Central memory CD8-positive, alpha-beta T cell (primary cell): ENCODE results near the gene ZMAT3.

ENCODE experiments used
- ATAC-seq: fragments of 150-1000 bp; cut with Tn5 transposase; replicated peaks from 2 replicates; pipeline ENCODE4 v1.10.0; 2022; ENCODE audit warnings: mild to moderate bottlenecking, moderate FRiP score, moderate number of reproducible peaks; ENCODE audit not compliant: poor library complexity, severe bottlenecking; ENCODE audit errors: extremely low read depth
- DNase-seq, 2 donors: peaks; one replicate each; pipeline ENCODE4 v3.0.0; 2021; ENCODE audit warnings: low spot score in 2 of 2
- H3K27ac Mint-ChIP-seq: one replicate; pipeline ENCODE4 v1.8.0; 2022; ENCODE audit warnings: low read depth, mild to moderate bottlenecking, moderate library complexity, mixed read lengths
- H3K27me3 Mint-ChIP-seq: one replicate; pipeline ENCODE4 v1.8.0; 2022; ENCODE audit warnings: mixed read lengths
- H3K36me3 Mint-ChIP-seq: one replicate; pipeline ENCODE4 v1.8.0; 2022; ENCODE audit warnings: mild to moderate bottlenecking, moderate library complexity, mixed read lengths; ENCODE audit not compliant: insufficient read depth
- H3K4me1 Mint-ChIP-seq: one replicate; pipeline ENCODE4 v1.8.0; 2022; ENCODE audit warnings: mixed read lengths
- H3K4me3 Mint-ChIP-seq: one replicate; pipeline ENCODE4 v1.8.0; 2022; ENCODE audit warnings: mild to moderate bottlenecking, moderate library complexity, mixed read lengths
- H3K9me3 Mint-ChIP-seq: one replicate; pipeline ENCODE4 v1.8.0; 2022; ENCODE audit warnings: mixed read lengths

ZMAT3 gene

DNA sequence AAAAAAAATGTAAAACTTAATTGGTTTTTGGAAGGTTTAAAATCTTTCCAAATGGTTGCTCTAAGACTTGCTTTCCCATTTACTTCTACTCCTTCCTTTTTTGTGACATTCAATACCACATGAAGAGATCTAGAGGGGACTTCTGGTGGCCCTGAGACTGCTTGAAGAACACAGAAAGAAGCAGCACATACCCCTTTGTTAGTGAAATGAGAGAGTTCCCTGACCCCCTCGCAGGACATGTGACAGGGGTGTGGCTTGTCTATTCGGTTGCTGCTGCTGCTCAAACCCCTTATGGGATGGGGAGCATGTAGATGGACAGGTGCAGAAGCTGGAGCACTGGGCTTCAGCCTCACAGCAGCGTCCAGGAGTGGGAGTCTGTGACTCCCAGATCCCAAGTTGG is 71.0 kb downstream of the ZMAT3 start:
- Mint-ChIP-seq H3K36me3 (peaks cover 1% of the 10 kb centered on the region), H3K4me1 (no peaks in the 10 kb centered on the region), H3K27me3 (no peaks in the 10 kb centered on the region), H3K27ac (no peak overlapping the region), H3K4me3 (no peak overlapping the region), H3K9me3 (no peaks in the 10 kb centered on the region)
- ATAC-seq = no peak
- no peak for DNase-seq

DNA sequence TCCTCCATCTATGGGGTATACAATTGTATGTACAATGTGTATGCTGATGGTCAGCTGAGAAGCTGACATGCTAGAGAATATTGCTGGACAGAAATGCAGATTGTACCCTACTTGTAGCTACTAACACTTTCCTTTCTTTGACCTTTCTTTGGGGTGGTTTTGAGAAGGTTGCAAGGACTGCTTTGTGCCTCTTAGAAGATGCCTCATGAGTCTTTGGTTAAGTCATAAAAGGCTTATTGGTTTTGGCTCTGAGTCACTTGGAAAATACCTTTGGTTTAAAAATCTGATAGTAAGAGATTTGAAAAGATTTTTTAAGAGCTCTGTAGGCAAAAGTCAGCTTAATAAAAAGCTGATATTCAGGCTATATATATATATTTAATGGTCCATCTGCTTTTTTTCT is 71.5 kb downstream of the ZMAT3 start:
- ATAC-seq = no peak
- DNase-seq = no peak
- Mint-ChIP-seq H3K36me3 (peaks cover 1% of the 10 kb centered on the region), H3K27me3 (no peaks in the 10 kb centered on the region), H3K4me1 (no peaks in the 10 kb centered on the region), H3K27ac (no peak overlapping the region), H3K9me3 (no peaks in the 10 kb centered on the region), H3K4me3 (no peak overlapping the region)

DNA sequence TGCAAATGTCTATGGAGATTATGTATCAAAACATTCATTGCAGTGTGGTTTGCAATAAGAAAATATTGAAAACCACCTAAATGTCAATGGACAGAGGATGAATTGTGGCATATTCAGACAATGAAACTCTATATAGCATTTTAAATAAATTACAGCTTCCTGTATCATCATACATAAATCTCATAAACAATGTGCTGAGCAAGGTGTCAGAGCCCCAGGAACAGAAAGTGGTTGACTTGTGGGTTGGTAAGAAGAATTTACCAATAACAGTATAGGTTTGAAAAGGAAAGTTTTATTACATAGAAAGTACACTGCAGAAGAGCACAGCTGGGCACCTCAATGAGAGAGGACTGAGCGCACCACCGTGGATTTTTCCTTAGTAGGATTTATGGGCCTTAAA is 75.2 kb downstream of the ZMAT3 start:
- Mint-ChIP-seq H3K36me3 (peaks cover 1% of the 10 kb centered on the region), H3K27me3 (no peaks in the 10 kb centered on the region), H3K9me3 (peaks cover 1% of the 10 kb centered on the region), H3K4me3 (no peak overlapping the region), H3K27ac (no peak overlapping the region), H3K4me1 (no peaks in the 10 kb centered on the region)
- DNase-seq = no peak
- no peak for ATAC-seq

DNA sequence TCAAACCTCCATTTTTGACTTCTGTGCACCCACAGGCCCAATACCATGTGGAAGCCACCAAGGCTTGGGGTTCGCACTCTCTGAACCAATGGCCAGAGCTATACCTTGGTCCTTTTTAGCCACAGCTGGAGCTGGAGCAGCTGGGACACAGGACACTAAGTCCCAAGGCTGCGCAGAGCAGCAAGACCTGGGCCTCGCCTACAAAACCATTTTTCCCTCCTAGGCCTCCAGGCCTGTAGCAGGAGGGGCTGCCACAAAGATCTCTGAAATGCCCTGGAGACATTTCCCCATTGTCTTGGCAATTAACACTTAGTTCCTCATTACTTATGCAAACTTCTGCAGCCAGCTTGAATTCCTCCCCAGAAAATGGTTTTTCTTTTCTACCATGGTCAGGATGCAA is 81.3 kb downstream of the ZMAT3 start:
- DNase-seq = no peak
- Mint-ChIP-seq H3K9me3 (peaks cover 33% of the 10 kb centered on the region), H3K4me1 (no peaks in the 10 kb centered on the region), H3K36me3 (peaks cover 2% of the 10 kb centered on the region), H3K4me3 (no peak overlapping the region), H3K27ac (no peak overlapping the region), H3K27me3 (no peaks in the 10 kb centered on the region)
- no peak for ATAC-seq

DNA sequence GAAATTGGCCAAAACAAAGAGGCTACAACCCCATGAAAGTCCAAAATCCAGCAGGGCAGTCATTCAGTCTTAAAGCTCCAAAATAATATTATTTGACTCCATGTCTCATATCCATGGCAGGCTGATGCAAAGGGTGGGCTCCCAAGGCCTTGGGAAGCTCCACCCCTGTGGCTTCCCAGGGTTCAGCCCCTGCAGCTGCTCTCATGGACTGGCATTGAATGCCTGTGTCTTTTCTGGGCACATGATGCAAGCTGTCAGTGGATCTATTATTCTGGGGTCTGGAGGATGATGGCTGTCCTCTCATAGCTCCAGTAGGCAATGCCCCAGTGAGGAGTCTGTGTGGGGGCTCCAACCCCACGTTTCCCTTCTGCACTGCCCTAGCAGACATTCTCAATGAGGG is 81.8 kb downstream of the ZMAT3 start:
- peaks cover 2% of the 10 kb centered on the region for H3K36me3 Mint-ChIP-seq
- no peak overlapping the region for H3K27ac Mint-ChIP-seq
- H3K4me1 Mint-ChIP-seq = no peaks in the 10 kb centered on the region
- H3K27me3 Mint-ChIP-seq = no peaks in the 10 kb centered on the region
- no peak for ATAC-seq
- H3K9me3 Mint-ChIP-seq = peaks cover 38% of the 10 kb centered on the region
- no peak for DNase-seq
- H3K4me3 Mint-ChIP-seq = no peak overlapping the region

DNA sequence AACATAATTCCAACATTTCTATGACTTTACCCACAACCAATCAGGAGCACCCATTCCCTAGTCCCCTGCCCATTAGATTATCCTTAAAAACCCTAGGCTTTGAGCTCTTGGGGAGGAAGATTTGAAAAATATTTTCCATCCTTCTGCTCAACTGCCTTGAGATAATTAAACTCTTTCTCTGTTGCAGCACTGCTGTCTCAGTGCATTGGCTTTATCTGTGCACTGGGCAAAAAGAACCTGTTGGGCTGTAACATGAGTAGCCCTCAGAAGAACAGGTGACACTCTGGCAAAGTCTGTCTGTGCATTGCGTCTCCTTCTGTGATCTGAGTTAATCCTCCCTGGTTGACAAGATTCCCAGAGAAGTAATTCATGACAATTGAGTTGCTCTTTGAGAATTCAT is 83.9 kb downstream of the ZMAT3 start:
- Mint-ChIP-seq H3K4me1 (no peaks in the 10 kb centered on the region), H3K36me3 (peaks cover 2% of the 10 kb centered on the region), H3K9me3 (peaks cover 41% of the 10 kb centered on the region)

DNA sequence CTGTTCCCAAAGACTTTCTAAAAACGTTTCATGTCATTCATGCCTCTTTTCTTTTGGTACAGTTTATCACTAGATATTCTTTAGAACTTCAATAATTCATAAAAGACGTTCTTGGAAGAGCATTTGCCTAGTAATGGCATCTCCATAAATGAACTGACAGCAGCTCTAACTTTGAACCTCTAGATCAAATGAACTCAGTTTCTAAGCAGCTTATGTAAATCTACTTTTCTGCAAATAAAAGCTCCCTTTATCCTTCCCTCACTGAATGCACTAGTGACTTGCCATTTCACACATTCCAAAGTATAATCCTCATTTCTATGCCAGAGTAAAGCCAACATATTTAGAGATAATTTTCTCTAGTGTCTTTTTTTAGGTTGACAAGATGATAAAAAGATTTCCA is 85.2 kb downstream of the ZMAT3 start:
- H3K27ac Mint-ChIP-seq = no peak overlapping the region

More for the DNA sequence above, 83.9 kb downstream of the ZMAT3 start:
- H3K4me3 Mint-ChIP-seq = no peak overlapping the region
- H3K27me3 Mint-ChIP-seq = no peaks in the 10 kb centered on the region
- DNase-seq (no peak), ATAC-seq (no peak)
- no peak overlapping the region for H3K27ac Mint-ChIP-seq

DNA sequence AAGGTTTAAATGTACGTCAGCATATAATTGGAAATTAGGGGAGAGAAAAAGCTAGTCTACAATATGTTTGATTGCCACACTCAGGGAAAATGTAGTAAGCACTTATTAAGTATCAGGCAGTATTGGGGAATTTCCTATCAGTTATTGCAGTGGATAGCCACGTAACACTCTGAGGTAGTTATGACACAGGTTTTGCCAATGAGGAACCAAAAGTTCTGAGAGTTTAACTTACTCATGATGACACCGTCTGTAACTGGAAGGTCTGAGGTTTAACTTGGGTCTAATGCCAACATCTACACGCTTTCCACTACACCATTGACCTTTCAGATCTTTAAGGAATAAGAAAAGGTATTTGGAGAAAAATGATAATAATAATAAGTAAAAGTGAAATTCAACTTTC is 89.5 kb downstream of the ZMAT3 start:
- DNase-seq (no peak), ATAC-seq (no peak)
- H3K36me3 Mint-ChIP-seq = no peaks in the 10 kb centered on the region
- no peaks in the 10 kb centered on the region for H3K27me3 Mint-ChIP-seq
- H3K9me3 Mint-ChIP-seq = peaks cover 15% of the 10 kb centered on the region
- H3K4me3 Mint-ChIP-seq = no peak overlapping the region
- no peak overlapping the region for H3K27ac Mint-ChIP-seq
- H3K4me1 Mint-ChIP-seq = no peaks in the 10 kb centered on the region

More for the DNA sequence above, 85.2 kb downstream of the ZMAT3 start:
- Mint-ChIP-seq H3K36me3 (peaks cover 2% of the 10 kb centered on the region), H3K27me3 (no peaks in the 10 kb centered on the region), H3K9me3 (peaks cover 40% of the 10 kb centered on the region), H3K4me3 (no peak overlapping the region), H3K4me1 (no peaks in the 10 kb centered on the region)
- ATAC-seq (no peak), DNase-seq (no peak)

DNA sequence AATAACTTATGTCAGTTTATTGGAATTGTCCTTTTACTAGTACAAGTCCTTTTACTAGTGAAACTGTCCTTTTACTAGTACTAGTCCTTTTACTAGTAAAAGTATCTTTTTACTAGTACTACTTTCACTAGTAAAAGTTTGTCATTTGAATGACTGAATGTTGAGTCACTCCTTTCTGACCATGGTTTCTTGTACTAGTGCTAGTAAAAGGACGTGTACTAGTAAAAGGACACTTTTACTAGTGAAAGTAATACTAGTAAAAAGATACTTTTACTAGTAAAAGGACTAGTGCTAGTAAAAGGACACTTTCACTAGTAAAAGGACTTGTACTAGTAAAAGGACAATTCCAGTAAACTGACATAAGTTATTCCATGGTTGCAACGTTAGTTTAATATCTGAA is 96.3 kb downstream of the ZMAT3 start:
- no peak overlapping the region for H3K4me3 Mint-ChIP-seq
- no peak for DNase-seq
- peaks cover 7% of the 10 kb centered on the region for H3K9me3 Mint-ChIP-seq
- H3K36me3 Mint-ChIP-seq = no peaks in the 10 kb centered on the region
- H3K4me1 Mint-ChIP-seq = no peaks in the 10 kb centered on the region
- ATAC-seq = no peak
- no peak overlapping the region for H3K27ac Mint-ChIP-seq
- peaks cover 10% of the 10 kb centered on the region for H3K27me3 Mint-ChIP-seq

DNA sequence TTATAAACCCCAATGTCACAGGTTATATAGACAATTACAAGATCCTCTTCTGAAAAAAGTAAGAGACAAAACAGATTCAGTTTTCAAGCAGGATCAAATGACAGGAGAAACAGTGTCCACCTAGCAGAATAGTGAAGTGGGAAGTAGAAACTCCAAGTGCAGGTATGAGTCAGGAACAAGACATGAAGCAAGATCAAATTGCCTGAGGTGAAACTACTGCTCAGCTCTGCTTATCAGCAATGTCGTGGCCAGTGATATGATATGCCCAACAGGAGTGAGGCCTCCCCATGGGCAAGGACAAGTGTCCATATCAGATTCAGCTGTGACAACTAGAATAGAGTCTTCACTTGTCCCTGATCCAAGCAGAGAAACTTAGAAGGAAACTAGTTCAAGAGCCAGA is 100.0 kb downstream of the ZMAT3 start:
- Mint-ChIP-seq H3K4me3 (no peak overlapping the region), H3K9me3 (peaks cover 7% of the 10 kb centered on the region), H3K4me1 (no peaks in the 10 kb centered on the region), H3K36me3 (no peaks in the 10 kb centered on the region), H3K27me3 (peaks cover 10% of the 10 kb centered on the region), H3K27ac (no peak overlapping the region)
- ATAC-seq = no peak
- no peak for DNase-seq

DNA sequence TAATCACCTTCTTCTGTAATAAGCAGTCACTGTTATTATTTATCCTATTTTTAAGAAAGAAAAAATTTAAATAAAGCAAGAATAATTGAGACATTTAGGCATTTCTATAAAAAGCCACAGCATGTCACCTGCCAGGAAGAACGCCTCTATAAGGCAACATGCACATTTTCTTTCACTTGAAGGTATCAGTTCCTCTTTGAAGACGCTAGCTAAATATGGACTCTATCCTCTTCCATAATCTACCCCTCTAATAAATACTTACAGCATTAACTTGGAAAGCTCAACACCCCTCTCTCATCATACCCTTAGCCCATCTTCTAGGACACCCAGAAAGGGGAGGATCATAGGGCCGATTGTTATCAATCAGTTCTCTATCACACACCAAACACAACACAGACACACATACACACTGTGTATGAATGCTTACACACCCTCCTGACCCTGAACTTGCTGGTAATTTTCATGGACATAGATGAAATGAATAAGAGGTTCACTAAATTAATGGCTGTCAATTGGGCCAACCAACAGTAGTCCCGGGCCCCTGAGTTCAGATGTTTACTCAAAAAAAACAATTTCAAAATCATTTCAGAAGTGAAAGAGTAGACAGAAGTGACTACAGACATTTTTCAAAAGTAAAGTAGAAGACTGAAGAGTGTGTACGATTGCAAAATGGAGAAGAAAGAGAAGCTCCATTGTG is 102.5 kb downstream of the ZMAT3 start:
- H3K36me3 Mint-ChIP-seq = no peaks in the 10 kb centered on the region
- H3K4me3 Mint-ChIP-seq = no peak overlapping the region
- H3K27me3 Mint-ChIP-seq = peaks cover 8% of the 10 kb centered on the region
- DNase-seq (no peak), ATAC-seq (no peak)
- H3K4me1 Mint-ChIP-seq = no peaks in the 10 kb centered on the region
- H3K27ac Mint-ChIP-seq = no peak overlapping the region
- peaks cover 6% of the 10 kb centered on the region for H3K9me3 Mint-ChIP-seq
